ENCODE measurements around the gene DPYSL3. TPM values are rescaled to one million over a fixed set of nuclear protein-coding genes. Genes with fewer than 3 reads are reported as not detected.

DPYSL3 gene
- total RNA-seq, 4 donors from 2014 or later: 175 to 475 (median 290) TPM

DNA sequence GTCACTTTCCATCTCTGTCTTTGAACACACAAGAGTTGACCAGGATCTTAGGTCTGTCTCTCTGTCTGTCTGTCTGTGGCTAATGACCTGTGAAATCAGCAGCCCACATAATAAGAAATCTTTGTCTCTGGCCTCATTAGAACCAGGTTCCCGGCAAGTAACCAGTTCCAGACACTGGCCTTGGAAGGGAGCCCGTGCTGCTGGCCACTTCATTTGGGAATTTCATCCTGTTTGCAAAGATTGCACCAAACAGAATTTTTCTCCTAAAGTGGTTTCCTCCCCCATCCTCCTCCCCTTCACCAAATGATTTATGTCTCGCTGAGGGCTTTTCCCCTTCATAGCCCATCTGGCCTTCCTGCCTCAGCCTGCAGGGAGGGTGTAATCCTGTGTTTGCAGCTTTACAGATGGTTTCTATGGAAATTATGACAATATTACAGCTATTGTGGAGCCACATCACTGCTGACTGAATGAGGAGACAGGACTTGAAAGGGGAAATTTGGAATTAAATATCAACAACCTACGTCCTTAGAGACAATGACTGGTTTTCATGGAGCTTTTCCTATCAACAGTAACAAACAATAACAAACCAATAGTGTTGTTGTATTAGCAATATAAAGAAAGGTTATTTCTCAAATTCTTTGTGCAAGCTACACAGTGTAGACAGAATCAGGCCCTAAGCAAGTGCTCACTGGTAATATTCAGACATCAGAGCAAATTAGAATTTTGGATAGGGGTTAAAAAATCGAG, 25.7 kb downstream of the DPYSL3 start:
- no peak overlapping the region for H3K4me3 ChIP-seq
- WGBS, 2 donors (ENCODE audit: low coverage in 1 of 2): 4 to 9% methylated on average over 1 to 5 of the region's 5 CpGs

GRCh38 chr5:147483188-147483790, 26.6 kb downstream of the DPYSL3 start:
- H3K9me3 ChIP-seq: no peaks in the 10 kb centered on the region
- peak overlapping the region; percentile 82 to 91 (median 84) for H3K27ac ChIP-seq
- no peak overlapping the region for H3K4me3 ChIP-seq
- H3K27me3 ChIP-seq: no peaks in the 10 kb centered on the region
- TF ChIP-seq EP300 (IDR thresholded peaks at IDR 0.05) (no peak), POLR2AphosphoS5 (IDR thresholded peaks at IDR 0.05) (no peak), POLR2A (IDR thresholded peaks at IDR 0.05) (no peak)
- TF ChIP-seq, protein P1, sequence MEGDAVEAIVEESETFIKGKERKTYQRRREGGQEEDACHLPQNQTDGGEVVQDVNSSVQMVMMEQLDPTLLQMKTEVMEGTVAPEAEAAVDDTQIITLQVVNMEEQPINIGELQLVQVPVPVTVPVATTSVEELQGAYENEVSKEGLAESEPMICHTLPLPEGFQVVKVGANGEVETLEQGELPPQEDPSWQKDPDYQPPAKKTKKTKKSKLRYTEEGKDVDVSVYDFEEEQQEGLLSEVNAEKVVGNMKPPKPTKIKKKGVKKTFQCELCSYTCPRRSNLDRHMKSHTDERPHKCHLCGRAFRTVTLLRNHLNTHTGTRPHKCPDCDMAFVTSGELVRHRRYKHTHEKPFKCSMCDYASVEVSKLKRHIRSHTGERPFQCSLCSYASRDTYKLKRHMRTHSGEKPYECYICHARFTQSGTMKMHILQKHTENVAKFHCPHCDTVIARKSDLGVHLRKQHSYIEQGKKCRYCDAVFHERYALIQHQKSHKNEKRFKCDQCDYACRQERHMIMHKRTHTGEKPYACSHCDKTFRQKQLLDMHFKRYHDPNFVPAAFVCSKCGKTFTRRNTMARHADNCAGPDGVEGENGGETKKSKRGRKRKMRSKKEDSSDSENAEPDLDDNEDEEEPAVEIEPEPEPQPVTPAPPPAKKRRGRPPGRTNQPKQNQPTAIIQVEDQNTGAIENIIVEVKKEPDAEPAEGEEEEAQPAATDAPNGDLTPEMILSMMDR (IDR thresholded peaks at IDR 0.05): no peak
- 31 to 59% methylated on average over 4 to 5 of the region's 5 CpGs for WGBS, 2 donors (ENCODE audit: low coverage in 1 of 2)
- H3K4me1 ChIP-seq: peaks cover 13 to 85% (median 33%) of the 10 kb centered on the region in 3 donors
- ATAC-seq: no peak
- H3K36me3 ChIP-seq: no peaks in the 10 kb centered on the region

More for the DNA sequence above, 25.7 kb downstream of the DPYSL3 start:
- Histone ChIP-seq H3K4me1 (peaks cover 13 to 79% (median 33%) of the 10 kb centered on the region in 3 donors), H3K36me3 (no peaks in the 10 kb centered on the region), H3K9me3 (no peaks in the 10 kb centered on the region), H3K27me3 (no peaks in the 10 kb centered on the region), H3K27ac (peak overlapping the region; percentile 82 to 91 (median 84))
- TF ChIP-seq EP300 (IDR thresholded peaks at IDR 0.05) (no peak), POLR2AphosphoS5 (IDR thresholded peaks at IDR 0.05) (peak; percentile 57), POLR2A (IDR thresholded peaks at IDR 0.05) (no peak)
- TF ChIP-seq, protein P1 (IDR thresholded peaks at IDR 0.05): peak in 1 of 4 experiments; percentile 10
- peak; percentile 81 for ATAC-seq

- no peaks in the 10 kb centered on the region for H3K36me3 ChIP-seq
- H3K4me1 ChIP-seq: peaks cover 13 to 85% (median 32%) of the 10 kb centered on the region in 3 donors
Measured at GRCh38 chr5:147482706-147483180, 27.1 kb downstream of the DPYSL3 start.

DNA sequence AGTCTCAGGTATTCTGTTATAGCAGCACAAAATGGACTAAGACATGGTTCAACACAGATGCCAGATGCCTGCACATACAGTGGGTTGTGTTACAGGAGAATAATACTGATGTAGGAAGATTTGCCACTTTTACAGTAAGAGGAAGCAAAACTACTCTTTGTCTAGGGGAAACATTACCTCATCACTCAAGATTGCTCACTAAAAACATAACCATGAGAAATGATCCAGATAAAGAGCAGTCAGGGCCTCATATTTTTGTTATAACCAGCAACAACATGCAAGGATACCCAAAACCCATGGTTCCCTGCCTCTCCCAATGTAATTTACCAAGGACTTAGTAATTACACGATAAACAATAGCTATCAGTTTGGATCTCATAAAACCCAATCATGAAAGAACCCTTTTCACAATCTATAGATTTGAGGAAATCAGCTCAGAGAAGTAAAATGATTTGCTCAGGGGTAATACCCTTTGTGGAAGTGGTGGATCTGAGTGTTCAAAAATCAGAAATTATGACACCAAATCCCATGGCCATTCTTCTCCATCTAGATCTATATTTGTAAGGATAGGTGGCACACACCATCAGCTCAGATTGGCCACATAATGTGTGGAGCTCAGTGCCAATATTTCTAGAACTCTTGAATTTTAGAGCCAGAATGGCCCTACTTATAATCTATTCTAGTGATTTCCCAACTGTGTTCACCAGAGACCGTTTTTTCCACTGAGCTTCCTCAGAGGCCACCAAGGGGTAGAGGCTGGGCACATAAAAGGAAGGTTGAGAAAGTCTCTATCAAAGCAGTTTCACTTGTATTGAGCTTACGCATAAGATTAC, 27.8 kb downstream of the DPYSL3 start:
- TF ChIP-seq POLR2AphosphoS5 (IDR thresholded peaks at IDR 0.05): no peak
- TF ChIP-seq POLR2A (IDR thresholded peaks at IDR 0.05): no peak
- TF ChIP-seq, protein P1 (IDR thresholded peaks at IDR 0.05): no peak
- no peak for TF ChIP-seq EP300 (IDR thresholded peaks at IDR 0.05)
- 68 to 71% methylated on average over 3 of the region's 3 CpGs for WGBS, 2 donors (ENCODE audit: low coverage in 1 of 2)
- no peak for ATAC-seq
- Histone ChIP-seq H3K36me3 (no peaks in the 10 kb centered on the region), H3K27me3 (no peaks in the 10 kb centered on the region), H3K9me3 (no peaks in the 10 kb centered on the region), H3K27ac (peak overlapping the region; percentile 82 to 91 (median 84)), H3K4me3 (no peak overlapping the region), H3K4me1 (peaks cover 13 to 79% (median 30%) of the 10 kb centered on the region in 3 donors)

More at GRCh38 chr5:147482706-147483180, 27.1 kb downstream of the DPYSL3 start:
- 63 to 67% methylated on average over 7 of the region's 7 CpGs for WGBS, 2 donors (ENCODE audit: low coverage in 1 of 2)
- H3K27ac ChIP-seq: peak overlapping the region; percentile 82 to 91 (median 84)
- ATAC-seq: no peak
- no peak overlapping the region for H3K4me3 ChIP-seq
- TF ChIP-seq POLR2A (IDR thresholded peaks at IDR 0.05): no peak
- TF ChIP-seq, protein P1 (IDR thresholded peaks at IDR 0.05): no peak
- no peak for TF ChIP-seq EP300 (IDR thresholded peaks at IDR 0.05)
- TF ChIP-seq POLR2AphosphoS5 (IDR thresholded peaks at IDR 0.05): no peak
- H3K9me3 ChIP-seq: no peaks in the 10 kb centered on the region
- H3K27me3 ChIP-seq: no peaks in the 10 kb centered on the region

Data from gastroesophageal sphincter (tissue), 4 donors.